ENCODE data around the gene TSHZ2.
"Not testable (repeated sequence)": the region's sequence is repeated elsewhere in the genome, so short reads cannot be mapped to it uniquely, and the experiment has no call there.

The TSHZ2 gene

GRCh38 chr20:53345536-53346334 is 373.6 kb downstream of the TSHZ2 start:
- DNase-seq (ENCODE audit: low spot score) = no peak

- peak; percentile 72 for DNase-seq (ENCODE audit: low spot score)
Measured at GRCh38 chr20:53346335-53346648, 374.1 kb downstream of the TSHZ2 start.

- no peak for DNase-seq (ENCODE audit: low spot score)
Measured at GRCh38 chr20:53349730-53350129, 377.6 kb downstream of the TSHZ2 start.

- DNase-seq (ENCODE audit: low spot score) = no peak
Measured at GRCh38 chr20:53352727-53353440, 380.7 kb downstream of the TSHZ2 start.

- no peak for DNase-seq (ENCODE audit: low spot score)
Measured at GRCh38 chr20:53354314-53354713, 382.2 kb downstream of the TSHZ2 start.

GRCh38 chr20:53355790-53356189 is 383.6 kb downstream of the TSHZ2 start:
- no peak for DNase-seq (ENCODE audit: low spot score)

GRCh38 chr20:53359425-53359824 is 387.3 kb downstream of the TSHZ2 start:
- no peak for DNase-seq (ENCODE audit: low spot score)

- DNase-seq (ENCODE audit: low spot score) = no peak
Measured at GRCh38 chr20:53360852-53361251, 388.7 kb downstream of the TSHZ2 start.

GRCh38 chr20:53362736-53363135 is 390.6 kb downstream of the TSHZ2 start:
- DNase-seq (ENCODE audit: low spot score) = no peak

- no peak for DNase-seq (ENCODE audit: low spot score)
Measured at GRCh38 chr20:53364646-53365045, 392.5 kb downstream of the TSHZ2 start.

- DNase-seq (ENCODE audit: low spot score) = no peak
Measured at GRCh38 chr20:53365076-53365475, 392.9 kb downstream of the TSHZ2 start.

GRCh38 chr20:53365539-53366075 is 393.4 kb downstream of the TSHZ2 start:
- no peak for DNase-seq (ENCODE audit: low spot score)

GRCh38 chr20:53366928-53367327 is 394.8 kb downstream of the TSHZ2 start:
- DNase-seq (ENCODE audit: low spot score) = not testable (repeated sequence)

- no peak for DNase-seq (ENCODE audit: low spot score)
Measured at GRCh38 chr20:53369871-53370270, 397.7 kb downstream of the TSHZ2 start.

GRCh38 chr20:53370345-53370961 is 398.3 kb downstream of the TSHZ2 start:
- no peak for DNase-seq (ENCODE audit: low spot score)

GRCh38 chr20:53371216-53371615 is 399.1 kb downstream of the TSHZ2 start:
- no peak for DNase-seq (ENCODE audit: low spot score)

GRCh38 chr20:53376021-53376420 is 403.9 kb downstream of the TSHZ2 start:
- no peak for DNase-seq (ENCODE audit: low spot score)

- no peak for DNase-seq (ENCODE audit: low spot score)
Measured at GRCh38 chr20:53379014-53379832, 407.1 kb downstream of the TSHZ2 start.

- no peak for DNase-seq (ENCODE audit: low spot score)
Measured at GRCh38 chr20:53379833-53380120, 407.6 kb downstream of the TSHZ2 start.

GRCh38 chr20:53381568-53382262 is 409.6 kb downstream of the TSHZ2 start:
- peak; percentile 18 for DNase-seq (ENCODE audit: low spot score)

GRCh38 chr20:53382263-53382844 is 410.2 kb downstream of the TSHZ2 start:
- no peak for DNase-seq (ENCODE audit: low spot score)

All from SW480 (cell line).